ENCODE results near the gene TRPM5. TPM values are rescaled to one million over a fixed set of nuclear protein-coding genes. Genes with fewer than 3 reads are reported as not detected.

TRPM5 gene
- total RNA-seq, 1 donor from 2014 or later, result not detected

- peak; percentile 74 for DNase-seq
- intact Hi-C loops (cut with micrococcal nuclease), result loop anchor here (10.0 kb wide), 1 partner anchor 53 kb away; no protein-coding TSS in a partner anchor
- ATAC-seq, result peak; percentile 65
These were observed 17.1 kb upstream of the TRPM5 start for GRCh38 chr11:2461253-2461955.

- intact Hi-C loops (cut with micrococcal nuclease), result loop anchor here (10.0 kb wide), 1 partner anchor 54 kb away; no protein-coding TSS in a partner anchor
- DNase-seq (no peak), ATAC-seq (no peak)
These were observed 16.4 kb upstream of the TRPM5 start for GRCh38 chr11:2460540-2461252.

- intact Hi-C loops (cut with micrococcal nuclease), result loop anchor here (10.0 kb wide), 1 partner anchor 55 kb away; no protein-coding TSS in a partner anchor
- DNase-seq (no peak), ATAC-seq (no peak)
These were observed 15.7 kb upstream of the TRPM5 start for GRCh38 chr11:2459796-2460531.

- ATAC-seq (no peak), DNase-seq (no peak)
- intact Hi-C loops (cut with micrococcal nuclease), result no loop called here
These were observed 14.9 kb upstream of the TRPM5 start for GRCh38 chr11:2459016-2459725.

- intact Hi-C loops (cut with micrococcal nuclease), result no loop called here
- DNase-seq (peak; percentile 62), ATAC-seq (no peak)
These were observed 14.0 kb upstream of the TRPM5 start for GRCh38 chr11:2458321-2458720.

- ATAC-seq (no peak), DNase-seq (no peak)
- intact Hi-C loops (cut with micrococcal nuclease), result no loop called here
These were observed 9.1 kb upstream of the TRPM5 start for GRCh38 chr11:2453436-2453835.

- DNase-seq (no peak), ATAC-seq (peak; percentile 40)
- intact Hi-C loops (cut with micrococcal nuclease), result no loop called here
These were observed 8.2 kb upstream of the TRPM5 start for GRCh38 chr11:2452321-2453012.

- DNase-seq (no peak), ATAC-seq (no peak)
- intact Hi-C loops (cut with micrococcal nuclease), result no loop called here
These were observed 7.6 kb upstream of the TRPM5 start for GRCh38 chr11:2451916-2452315.

GRCh38 chr11:2451336-2451735 is 7.0 kb upstream of the TRPM5 start:
- intact Hi-C loops (cut with micrococcal nuclease), result no loop called here
- no peak for ATAC-seq
- DNase-seq, result no peak

- DNase-seq (no peak), ATAC-seq (no peak)
- intact Hi-C loops (cut with micrococcal nuclease), result no loop called here
These were observed 6.2 kb upstream of the TRPM5 start for GRCh38 chr11:2450321-2451041.

- DNase-seq (no peak), ATAC-seq (no peak)
- intact Hi-C loops (cut with micrococcal nuclease), result no loop called here
These were observed 5.4 kb upstream of the TRPM5 start for GRCh38 chr11:2449548-2450320.

- DNase-seq, result peak; percentile 62
- intact Hi-C loops (cut with micrococcal nuclease), result no loop called here
- ATAC-seq, result peak; percentile 58
These were observed 4.6 kb upstream of the TRPM5 start for GRCh38 chr11:2448661-2449547.

GRCh38 chr11:2447951-2448650 is 3.8 kb upstream of the TRPM5 start:
- DNase-seq (no peak), ATAC-seq (no peak)
- intact Hi-C loops (cut with micrococcal nuclease), result no loop called here

- ATAC-seq (no peak), DNase-seq (no peak)
- intact Hi-C loops (cut with micrococcal nuclease), result no loop called here
These were observed 3.1 kb upstream of the TRPM5 start for GRCh38 chr11:2447253-2447950.

- ATAC-seq (no peak), DNase-seq (no peak)
- intact Hi-C loops (cut with micrococcal nuclease), result no loop called here
These were observed 2.4 kb upstream of the TRPM5 start for GRCh38 chr11:2446590-2447252.
